Measurements from ENCODE around the gene RAB14. TPM values are rescaled to one million over a fixed set of nuclear protein-coding genes. Genes with fewer than 3 reads are reported as not detected.

The RAB14 gene
- polyA plus RNA-seq, 1 donor from 2014 or later, result 94.5 TPM

- Histone ChIP-seq H3K4me2 (ENCODE audit: low read length) (no peak overlapping the region), H3F3A (ENCODE audit: insufficient read depth, low read length, poor library complexity, severe bottlenecking) (no peaks in the 10 kb centered on the region), H3K27me3 (ENCODE audit: insufficient read depth, low read depth, low read length) (no peaks in the 10 kb centered on the region), H3K36me3 (ENCODE audit: insufficient read depth, low read length) (peaks cover 7% of the 10 kb centered on the region), H3K9me3 (ENCODE audit: low read length) (no peaks in the 10 kb centered on the region), H3K9me2 (ENCODE audit: insufficient read depth, low read length) (no peaks in the 10 kb centered on the region), H3K4me3 (ENCODE audit: low read length) (no peak overlapping the region), H3K9ac (ENCODE audit: low read length) (no peak overlapping the region), H4K20me1 (ENCODE audit: insufficient read depth) (no peaks in the 10 kb centered on the region), H2AFZ (ENCODE audit: low read depth, low read length) (no peak overlapping the region), H3K79me2 (replicated peaks; ENCODE audit: insufficient read depth, low read length) (no peaks in the 10 kb centered on the region), H3K27ac (ENCODE audit: low read length) (no peak overlapping the region)
- TF ChIP-seq TAF1 (IDR thresholded peaks at IDR 0.05; ENCODE audit: low read depth) (no peak), MXI1 (conservative IDR thresholded peaks at IDR 0.05; ENCODE audit: poor library complexity, severe bottlenecking) (no peak), EP300 (conservative IDR thresholded peaks at IDR 0.05; ENCODE audit: poor library complexity, severe bottlenecking) (no peak), POLR2AphosphoS5 (IDR thresholded peaks at IDR 0.05) (no peak), RAD21 (conservative IDR thresholded peaks at IDR 0.05) (no peak), SMC3 (conservative IDR thresholded peaks at IDR 0.05; ENCODE audit: poor library complexity) (no peak), EZH2 (IDR thresholded peaks at IDR 0.05; ENCODE audit: borderline replicate concordance, insufficient read depth, low read length, poor library complexity, severe bottlenecking) (no peak)
- TF ChIP-seq, protein P1, sequence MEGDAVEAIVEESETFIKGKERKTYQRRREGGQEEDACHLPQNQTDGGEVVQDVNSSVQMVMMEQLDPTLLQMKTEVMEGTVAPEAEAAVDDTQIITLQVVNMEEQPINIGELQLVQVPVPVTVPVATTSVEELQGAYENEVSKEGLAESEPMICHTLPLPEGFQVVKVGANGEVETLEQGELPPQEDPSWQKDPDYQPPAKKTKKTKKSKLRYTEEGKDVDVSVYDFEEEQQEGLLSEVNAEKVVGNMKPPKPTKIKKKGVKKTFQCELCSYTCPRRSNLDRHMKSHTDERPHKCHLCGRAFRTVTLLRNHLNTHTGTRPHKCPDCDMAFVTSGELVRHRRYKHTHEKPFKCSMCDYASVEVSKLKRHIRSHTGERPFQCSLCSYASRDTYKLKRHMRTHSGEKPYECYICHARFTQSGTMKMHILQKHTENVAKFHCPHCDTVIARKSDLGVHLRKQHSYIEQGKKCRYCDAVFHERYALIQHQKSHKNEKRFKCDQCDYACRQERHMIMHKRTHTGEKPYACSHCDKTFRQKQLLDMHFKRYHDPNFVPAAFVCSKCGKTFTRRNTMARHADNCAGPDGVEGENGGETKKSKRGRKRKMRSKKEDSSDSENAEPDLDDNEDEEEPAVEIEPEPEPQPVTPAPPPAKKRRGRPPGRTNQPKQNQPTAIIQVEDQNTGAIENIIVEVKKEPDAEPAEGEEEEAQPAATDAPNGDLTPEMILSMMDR (IDR thresholded peaks at IDR 0.05; ENCODE audit: poor library complexity, severe bottlenecking), result no peak
- TF ChIP-seq, protein P2, sequence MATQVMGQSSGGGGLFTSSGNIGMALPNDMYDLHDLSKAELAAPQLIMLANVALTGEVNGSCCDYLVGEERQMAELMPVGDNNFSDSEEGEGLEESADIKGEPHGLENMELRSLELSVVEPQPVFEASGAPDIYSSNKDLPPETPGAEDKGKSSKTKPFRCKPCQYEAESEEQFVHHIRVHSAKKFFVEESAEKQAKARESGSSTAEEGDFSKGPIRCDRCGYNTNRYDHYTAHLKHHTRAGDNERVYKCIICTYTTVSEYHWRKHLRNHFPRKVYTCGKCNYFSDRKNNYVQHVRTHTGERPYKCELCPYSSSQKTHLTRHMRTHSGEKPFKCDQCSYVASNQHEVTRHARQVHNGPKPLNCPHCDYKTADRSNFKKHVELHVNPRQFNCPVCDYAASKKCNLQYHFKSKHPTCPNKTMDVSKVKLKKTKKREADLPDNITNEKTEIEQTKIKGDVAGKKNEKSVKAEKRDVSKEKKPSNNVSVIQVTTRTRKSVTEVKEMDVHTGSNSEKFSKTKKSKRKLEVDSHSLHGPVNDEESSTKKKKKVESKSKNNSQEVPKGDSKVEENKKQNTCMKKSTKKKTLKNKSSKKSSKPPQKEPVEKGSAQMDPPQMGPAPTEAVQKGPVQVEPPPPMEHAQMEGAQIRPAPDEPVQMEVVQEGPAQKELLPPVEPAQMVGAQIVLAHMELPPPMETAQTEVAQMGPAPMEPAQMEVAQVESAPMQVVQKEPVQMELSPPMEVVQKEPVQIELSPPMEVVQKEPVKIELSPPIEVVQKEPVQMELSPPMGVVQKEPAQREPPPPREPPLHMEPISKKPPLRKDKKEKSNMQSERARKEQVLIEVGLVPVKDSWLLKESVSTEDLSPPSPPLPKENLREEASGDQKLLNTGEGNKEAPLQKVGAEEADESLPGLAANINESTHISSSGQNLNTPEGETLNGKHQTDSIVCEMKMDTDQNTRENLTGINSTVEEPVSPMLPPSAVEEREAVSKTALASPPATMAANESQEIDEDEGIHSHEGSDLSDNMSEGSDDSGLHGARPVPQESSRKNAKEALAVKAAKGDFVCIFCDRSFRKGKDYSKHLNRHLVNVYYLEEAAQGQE (IDR thresholded peaks at IDR 0.05; ENCODE audit: borderline replicate concordance), result no peak
These were observed 45.4 kb downstream of the RAB14 start for GRCh38 chr9:121156263-121156731.

GRCh38 chr9:121154782-121155181, 46.9 kb downstream of the RAB14 start:
- no peaks in the 10 kb centered on the region for H3K27me3 ChIP-seq (ENCODE audit: insufficient read depth, low read depth, low read length)
- no peaks in the 10 kb centered on the region for H3K36me3 ChIP-seq (ENCODE audit: insufficient read depth, low read length)
- H3K4me3 ChIP-seq (ENCODE audit: low read length), result no peak overlapping the region
- H3K9me3 ChIP-seq (ENCODE audit: low read length), result no peaks in the 10 kb centered on the region
- H3K27ac ChIP-seq (ENCODE audit: low read length), result no peak overlapping the region
- no peak for TF ChIP-seq MXI1 (conservative IDR thresholded peaks at IDR 0.05; ENCODE audit: poor library complexity, severe bottlenecking)
- TF ChIP-seq EP300 (conservative IDR thresholded peaks at IDR 0.05; ENCODE audit: poor library complexity, severe bottlenecking), result no peak
- no peak for TF ChIP-seq TAF1 (IDR thresholded peaks at IDR 0.05; ENCODE audit: low read depth)
- TF ChIP-seq POLR2AphosphoS5 (IDR thresholded peaks at IDR 0.05), result no peak
- no peak for TF ChIP-seq RAD21 (conservative IDR thresholded peaks at IDR 0.05)
- no peak for TF ChIP-seq SMC3 (conservative IDR thresholded peaks at IDR 0.05; ENCODE audit: poor library complexity)
- TF ChIP-seq, protein P2 (IDR thresholded peaks at IDR 0.05; ENCODE audit: borderline replicate concordance), result no peak
- no peak for TF ChIP-seq EZH2 (IDR thresholded peaks at IDR 0.05; ENCODE audit: borderline replicate concordance, insufficient read depth, low read length, poor library complexity, severe bottlenecking)
- TF ChIP-seq, protein P1 (IDR thresholded peaks at IDR 0.05; ENCODE audit: poor library complexity, severe bottlenecking), result no peak
- no peaks in the 10 kb centered on the region for H3K9me2 ChIP-seq (ENCODE audit: insufficient read depth, low read length)
- H2AFZ ChIP-seq (ENCODE audit: low read depth, low read length), result no peak overlapping the region
- H3K9ac ChIP-seq (ENCODE audit: low read length), result no peak overlapping the region
- H4K20me1 ChIP-seq (ENCODE audit: insufficient read depth), result no peaks in the 10 kb centered on the region
- no peaks in the 10 kb centered on the region for H3F3A ChIP-seq (ENCODE audit: insufficient read depth, low read length, poor library complexity, severe bottlenecking)
- H3K4me2 ChIP-seq (ENCODE audit: low read length), result no peak overlapping the region
- no peaks in the 10 kb centered on the region for H3K79me2 ChIP-seq (replicated peaks; ENCODE audit: insufficient read depth, low read length)
